ENCODE measurements around the gene KCNS1. TPM values are rescaled to one million over a fixed set of nuclear protein-coding genes. Genes with fewer than 3 reads are reported as not detected.

KCNS1 gene
- total and polyA plus RNA-seq, 2 donors (not counting 1 experiment from before 2014, with no cell fraction given): 0.33 to 0.50 TPM

GRCh38 chr20:45110301-45110700 lies 9.4 kb upstream of the KCNS1 start:
- no peaks in the 10 kb centered on the region for H3K79me2 ChIP-seq (ENCODE audit: control insufficient read depth, insufficient read depth, low read length)
- no peak overlapping the region for H3K4me2 ChIP-seq (ENCODE audit: extremely low read depth, insufficient read depth, low read length)
- no peaks in the 10 kb centered on the region for H4K20me1 ChIP-seq (ENCODE audit: control insufficient read depth, extremely low read depth, insufficient read depth, low read length)
- H3K4me3 ChIP-seq (replicated peaks in 1 of 4; ENCODE audit: control extremely low read depth in 1 of 4, insufficient read depth in 1 of 4, low read depth in 3 of 4, low read length in 4 of 4): no peak overlapping the region
- no peaks in the 10 kb centered on the region for H3K36me3 ChIP-seq (ENCODE audit: control insufficient read depth, insufficient read depth, low read length)
- TF ChIP-seq, protein P1, sequence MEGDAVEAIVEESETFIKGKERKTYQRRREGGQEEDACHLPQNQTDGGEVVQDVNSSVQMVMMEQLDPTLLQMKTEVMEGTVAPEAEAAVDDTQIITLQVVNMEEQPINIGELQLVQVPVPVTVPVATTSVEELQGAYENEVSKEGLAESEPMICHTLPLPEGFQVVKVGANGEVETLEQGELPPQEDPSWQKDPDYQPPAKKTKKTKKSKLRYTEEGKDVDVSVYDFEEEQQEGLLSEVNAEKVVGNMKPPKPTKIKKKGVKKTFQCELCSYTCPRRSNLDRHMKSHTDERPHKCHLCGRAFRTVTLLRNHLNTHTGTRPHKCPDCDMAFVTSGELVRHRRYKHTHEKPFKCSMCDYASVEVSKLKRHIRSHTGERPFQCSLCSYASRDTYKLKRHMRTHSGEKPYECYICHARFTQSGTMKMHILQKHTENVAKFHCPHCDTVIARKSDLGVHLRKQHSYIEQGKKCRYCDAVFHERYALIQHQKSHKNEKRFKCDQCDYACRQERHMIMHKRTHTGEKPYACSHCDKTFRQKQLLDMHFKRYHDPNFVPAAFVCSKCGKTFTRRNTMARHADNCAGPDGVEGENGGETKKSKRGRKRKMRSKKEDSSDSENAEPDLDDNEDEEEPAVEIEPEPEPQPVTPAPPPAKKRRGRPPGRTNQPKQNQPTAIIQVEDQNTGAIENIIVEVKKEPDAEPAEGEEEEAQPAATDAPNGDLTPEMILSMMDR (conservative IDR thresholded peaks at IDR 0.05 in 1 of 2, IDR thresholded peaks at IDR 0.05 in 1 of 2; ENCODE audit: low read depth in 1 of 2, low read length in 2 of 2): no peak
- no peak for TF ChIP-seq EZH2 (IDR thresholded peaks at IDR 0.05; ENCODE audit: low read length, missing control alignments)
- no peaks in the 10 kb centered on the region for H3K4me1 ChIP-seq (ENCODE audit: control insufficient read depth, extremely low read depth, insufficient read depth, low read length)
- H3K9ac ChIP-seq (ENCODE audit: insufficient read depth, low read length): no peak overlapping the region
- H3K27ac ChIP-seq (ENCODE audit: insufficient read depth, low read length): no peak overlapping the region
- H3K27me3 ChIP-seq (ENCODE audit: control insufficient read depth, insufficient read depth, low read length): peaks cover 7% of the 10 kb centered on the region
- H2AFZ ChIP-seq (ENCODE audit: low read length): no peak overlapping the region
- H3K9me3 ChIP-seq (ENCODE audit: control insufficient read depth, insufficient read depth, low read depth, low read length): no peaks in the 10 kb centered on the region
- no peak for DNase-seq (ENCODE audit: low read depth in 2 of 2)

- no peaks in the 10 kb centered on the region for H3K4me1 ChIP-seq (ENCODE audit: control insufficient read depth, extremely low read depth, insufficient read depth, low read length)
- H2AFZ ChIP-seq (ENCODE audit: low read length): no peak overlapping the region
- H3K9ac ChIP-seq (ENCODE audit: insufficient read depth, low read length): no peak overlapping the region
- H3K79me2 ChIP-seq (ENCODE audit: control insufficient read depth, insufficient read depth, low read length): no peaks in the 10 kb centered on the region
- H3K36me3 ChIP-seq (ENCODE audit: control insufficient read depth, insufficient read depth, low read length): no peaks in the 10 kb centered on the region
- H3K4me2 ChIP-seq (ENCODE audit: extremely low read depth, insufficient read depth, low read length): no peak overlapping the region
- H4K20me1 ChIP-seq (ENCODE audit: control insufficient read depth, extremely low read depth, insufficient read depth, low read length): no peaks in the 10 kb centered on the region
- H3K4me3 ChIP-seq (replicated peaks in 1 of 4; ENCODE audit: control extremely low read depth in 1 of 4, insufficient read depth in 1 of 4, low read depth in 3 of 4, low read length in 4 of 4): no peak overlapping the region
- TF ChIP-seq EZH2 (IDR thresholded peaks at IDR 0.05; ENCODE audit: low read length, missing control alignments): no peak
- TF ChIP-seq, protein P1 (conservative IDR thresholded peaks at IDR 0.05 in 1 of 2, IDR thresholded peaks at IDR 0.05 in 1 of 2; ENCODE audit: low read depth in 1 of 2, low read length in 2 of 2): no peak
- H3K9me3 ChIP-seq (ENCODE audit: control insufficient read depth, insufficient read depth, low read depth, low read length): no peaks in the 10 kb centered on the region
- DNase-seq (ENCODE audit: low read depth in 2 of 2): no peak
- H3K27ac ChIP-seq (ENCODE audit: insufficient read depth, low read length): no peak overlapping the region
- peaks cover 5% of the 10 kb centered on the region for H3K27me3 ChIP-seq (ENCODE audit: control insufficient read depth, insufficient read depth, low read length)
Observed at GRCh38 chr20:45109634-45110033, 8.7 kb upstream of the KCNS1 start.

- Histone ChIP-seq H3K79me2 (ENCODE audit: control insufficient read depth, insufficient read depth, low read length) (no peaks in the 10 kb centered on the region), H3K27ac (ENCODE audit: insufficient read depth, low read length) (no peak overlapping the region), H3K9me3 (ENCODE audit: control insufficient read depth, insufficient read depth, low read depth, low read length) (no peaks in the 10 kb centered on the region), H3K4me1 (ENCODE audit: control insufficient read depth, extremely low read depth, insufficient read depth, low read length) (no peaks in the 10 kb centered on the region), H4K20me1 (ENCODE audit: control insufficient read depth, extremely low read depth, insufficient read depth, low read length) (no peaks in the 10 kb centered on the region), H3K4me3 (replicated peaks in 1 of 4; ENCODE audit: control extremely low read depth in 1 of 4, insufficient read depth in 1 of 4, low read depth in 3 of 4, low read length in 4 of 4) (no peak overlapping the region), H3K9ac (ENCODE audit: insufficient read depth, low read length) (no peak overlapping the region), H3K27me3 (ENCODE audit: control insufficient read depth, insufficient read depth, low read length) (no peaks in the 10 kb centered on the region), H3K36me3 (ENCODE audit: control insufficient read depth, insufficient read depth, low read length) (no peaks in the 10 kb centered on the region), H2AFZ (ENCODE audit: low read length) (no peak overlapping the region), H3K4me2 (ENCODE audit: extremely low read depth, insufficient read depth, low read length) (no peak overlapping the region)
- TF ChIP-seq, protein P1 (conservative IDR thresholded peaks at IDR 0.05 in 1 of 2, IDR thresholded peaks at IDR 0.05 in 1 of 2; ENCODE audit: low read depth in 1 of 2, low read length in 2 of 2): no peak
- TF ChIP-seq EZH2 (IDR thresholded peaks at IDR 0.05; ENCODE audit: low read length, missing control alignments): no peak
- DNase-seq (ENCODE audit: low read depth in 2 of 2): no peak
Observed at GRCh38 chr20:45105317-45105716, 4.4 kb upstream of the KCNS1 start.

Measured in fibroblast of lung (primary cell).